Measurements from ENCODE around the gene COG4.

Gene COG4

GRCh38 chr16:70444249-70445063 is 78.9 kb downstream of the COG4 start:
- H3K27ac ChIP-seq, result peak overlapping the region; percentile 29
- no peak for TF ChIP-seq CTCF (conservative IDR thresholded peaks at IDR 0.05)

- no peak for TF ChIP-seq CTCF (conservative IDR thresholded peaks at IDR 0.05)
- H3K27ac ChIP-seq, result no peak overlapping the region
Measured at GRCh38 chr16:70442344-70442743, 81.0 kb downstream of the COG4 start.

- no peak overlapping the region for H3K27ac ChIP-seq
- no peak for TF ChIP-seq CTCF (conservative IDR thresholded peaks at IDR 0.05)
Measured at GRCh38 chr16:70441406-70441990, 81.9 kb downstream of the COG4 start.

GRCh38 chr16:70440009-70440692 is 83.2 kb downstream of the COG4 start:
- peak overlapping the region; percentile 83 for H3K27ac ChIP-seq

GRCh38 chr16:70438969-70439862 is 84.1 kb downstream of the COG4 start, which contains the start of gene ST3GAL2:
TSS of gene ST3GAL2 (minus strand) at chr16:70439100. CDS start at chr16:70398530, 40,570 bp downstream.
- no peak for TF ChIP-seq CTCF (conservative IDR thresholded peaks at IDR 0.05)

More at GRCh38 chr16:70440009-70440692, 83.2 kb downstream of the COG4 start:
- TF ChIP-seq CTCF (conservative IDR thresholded peaks at IDR 0.05), result no peak

GRCh38 chr16:70438585-70438968 is 84.8 kb downstream of the COG4 start:
- no peak for TF ChIP-seq CTCF (conservative IDR thresholded peaks at IDR 0.05)
- H3K27ac ChIP-seq, result peak overlapping the region; percentile 83

More at GRCh38 chr16:70438969-70439862, 84.1 kb downstream of the COG4 start, which contains the start of gene ST3GAL2:
- peak within 1 kb of the TSS; percentile 83 for H3K27ac ChIP-seq

Data from VCaP (cell line).